ENCODE data around the gene ZBTB4. TPM values are rescaled to one million over a fixed set of nuclear protein-coding genes. Genes with fewer than 3 reads are reported as not detected.

ZBTB4 gene
- total RNA-seq, 1 donor from 2014 or later = 9.2 TPM

DNA sequence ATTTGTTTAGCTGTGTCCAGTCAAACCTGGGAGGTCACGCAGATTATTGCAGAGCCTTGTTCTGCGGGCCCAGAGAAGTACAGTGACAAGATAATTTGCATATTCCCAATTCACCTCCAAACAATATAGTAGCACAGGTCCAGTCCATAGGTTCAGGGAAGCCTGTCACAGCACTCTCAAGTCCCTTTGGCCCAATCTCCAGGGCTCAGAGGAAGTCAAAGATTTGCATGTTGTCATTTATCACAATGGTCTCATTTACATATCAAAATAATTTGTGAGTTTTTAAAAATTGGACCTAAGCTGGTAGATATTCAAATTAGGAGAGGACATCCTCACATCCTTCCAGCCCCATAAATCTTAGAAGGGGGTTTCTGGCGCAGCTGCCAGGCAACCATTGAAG lies 11.9 kb downstream of the ZBTB4 start:
- TF ChIP-seq, protein P1, sequence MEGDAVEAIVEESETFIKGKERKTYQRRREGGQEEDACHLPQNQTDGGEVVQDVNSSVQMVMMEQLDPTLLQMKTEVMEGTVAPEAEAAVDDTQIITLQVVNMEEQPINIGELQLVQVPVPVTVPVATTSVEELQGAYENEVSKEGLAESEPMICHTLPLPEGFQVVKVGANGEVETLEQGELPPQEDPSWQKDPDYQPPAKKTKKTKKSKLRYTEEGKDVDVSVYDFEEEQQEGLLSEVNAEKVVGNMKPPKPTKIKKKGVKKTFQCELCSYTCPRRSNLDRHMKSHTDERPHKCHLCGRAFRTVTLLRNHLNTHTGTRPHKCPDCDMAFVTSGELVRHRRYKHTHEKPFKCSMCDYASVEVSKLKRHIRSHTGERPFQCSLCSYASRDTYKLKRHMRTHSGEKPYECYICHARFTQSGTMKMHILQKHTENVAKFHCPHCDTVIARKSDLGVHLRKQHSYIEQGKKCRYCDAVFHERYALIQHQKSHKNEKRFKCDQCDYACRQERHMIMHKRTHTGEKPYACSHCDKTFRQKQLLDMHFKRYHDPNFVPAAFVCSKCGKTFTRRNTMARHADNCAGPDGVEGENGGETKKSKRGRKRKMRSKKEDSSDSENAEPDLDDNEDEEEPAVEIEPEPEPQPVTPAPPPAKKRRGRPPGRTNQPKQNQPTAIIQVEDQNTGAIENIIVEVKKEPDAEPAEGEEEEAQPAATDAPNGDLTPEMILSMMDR (IDR thresholded peaks at IDR 0.05; ENCODE audit: insufficient read depth, low read length, severe bottlenecking) = no peak
- Histone ChIP-seq H3K27me3 (ENCODE audit: control insufficient read depth, insufficient read depth, low read length) (no peaks in the 10 kb centered on the region), H3K36me3 (ENCODE audit: control insufficient read depth, insufficient read depth, low read length) (peaks cover 21% of the 10 kb centered on the region), H3K4me3 (ENCODE audit: low read depth, low read length) (no peak overlapping the region)
- DNase-seq (ENCODE audit: low read depth) (no peak), FAIRE-seq (no peak)

- FAIRE-seq = no peak
- TF ChIP-seq, protein P1 (IDR thresholded peaks at IDR 0.05; ENCODE audit: insufficient read depth, low read length, severe bottlenecking) = no peak
- no peaks in the 10 kb centered on the region for H3K27me3 ChIP-seq (ENCODE audit: control insufficient read depth, insufficient read depth, low read length)
- no peak for DNase-seq (ENCODE audit: low read depth)
- no peak overlapping the region for H3K4me3 ChIP-seq (ENCODE audit: low read depth, low read length)
- H3K36me3 ChIP-seq (ENCODE audit: control insufficient read depth, insufficient read depth, low read length) = peaks cover 21% of the 10 kb centered on the region
These were observed 12.6 kb downstream of the ZBTB4 start for GRCh38 chr17:7466639-7467341.

DNA sequence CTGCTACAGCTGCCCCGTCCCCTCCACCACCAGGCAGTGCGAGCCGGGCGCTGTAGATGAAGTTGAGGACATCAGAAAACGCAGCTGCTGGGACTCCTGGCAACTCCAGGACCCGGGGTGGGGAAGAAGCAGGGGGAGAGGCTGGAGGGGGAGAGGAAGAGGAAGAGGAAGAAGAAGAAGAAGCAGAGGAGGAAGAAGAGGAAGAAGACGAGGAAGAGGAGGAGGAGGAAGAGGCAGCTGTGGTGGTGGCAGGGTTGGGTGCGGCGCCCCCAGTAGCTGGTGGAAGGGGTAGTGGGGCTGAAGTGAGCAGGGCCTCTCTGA lies 13.2 kb downstream of the ZBTB4 start:
- no peak for FAIRE-seq
- DNase-seq (ENCODE audit: low read depth) = no peak
- Histone ChIP-seq H3K27me3 (ENCODE audit: control insufficient read depth, insufficient read depth, low read length) (no peaks in the 10 kb centered on the region), H3K4me3 (ENCODE audit: low read depth, low read length) (no peak overlapping the region), H3K36me3 (ENCODE audit: control insufficient read depth, insufficient read depth, low read length) (peaks cover 20% of the 10 kb centered on the region)
- TF ChIP-seq, protein P1 (IDR thresholded peaks at IDR 0.05; ENCODE audit: insufficient read depth, low read length, severe bottlenecking) = no peak

GRCh38 chr17:7465597-7466275 lies 13.7 kb downstream of the ZBTB4 start:
- peaks cover 20% of the 10 kb centered on the region for H3K36me3 ChIP-seq (ENCODE audit: control insufficient read depth, insufficient read depth, low read length)
- no peak for DNase-seq (ENCODE audit: low read depth)
- no peaks in the 10 kb centered on the region for H3K27me3 ChIP-seq (ENCODE audit: control insufficient read depth, insufficient read depth, low read length)
- H3K4me3 ChIP-seq (ENCODE audit: low read depth, low read length) = no peak overlapping the region
- FAIRE-seq = no peak
- TF ChIP-seq, protein P1 (IDR thresholded peaks at IDR 0.05; ENCODE audit: insufficient read depth, low read length, severe bottlenecking) = no peak

- Histone ChIP-seq H3K36me3 (ENCODE audit: control insufficient read depth, insufficient read depth, low read length) (peaks cover 21% of the 10 kb centered on the region), H3K27me3 (ENCODE audit: control insufficient read depth, insufficient read depth, low read length) (no peaks in the 10 kb centered on the region), H3K4me3 (ENCODE audit: low read depth, low read length) (no peak overlapping the region)
- TF ChIP-seq, protein P1 (IDR thresholded peaks at IDR 0.05; ENCODE audit: insufficient read depth, low read length, severe bottlenecking) = no peak
- DNase-seq (ENCODE audit: low read depth) (no peak), FAIRE-seq (no peak)
These were observed 15.3 kb downstream of the ZBTB4 start for GRCh38 chr17:7464081-7464480.

Data from bronchial epithelial cell (primary cell).